A673 (cell line): ENCODE measurements around the gene SUV39H1.

Experiments
- CTCF ChIP-seq: fragments of 300-800, 200-600 bp; sonication (generic); conservative IDR thresholded peaks from 2 replicates; pipeline ENCODE4 v1.5.1; 2017; ENCODE audit warnings: low read depth, mild to moderate bottlenecking, antibody characterized with exemption, low read length, moderate library complexity, mixed read lengths
- EZH2 ChIP-seq: fragments of 200-600 bp; sonication (generic); IDR thresholded peaks from 2 replicates; pipeline ENCODE4 v1.6.1; 2017; ENCODE audit warnings: borderline replicate concordance, low read depth, mild to moderate bottlenecking, mixed read lengths, antibody characterized with exemption, low read length; ENCODE audit not compliant: poor library complexity, severe bottlenecking

DNA sequence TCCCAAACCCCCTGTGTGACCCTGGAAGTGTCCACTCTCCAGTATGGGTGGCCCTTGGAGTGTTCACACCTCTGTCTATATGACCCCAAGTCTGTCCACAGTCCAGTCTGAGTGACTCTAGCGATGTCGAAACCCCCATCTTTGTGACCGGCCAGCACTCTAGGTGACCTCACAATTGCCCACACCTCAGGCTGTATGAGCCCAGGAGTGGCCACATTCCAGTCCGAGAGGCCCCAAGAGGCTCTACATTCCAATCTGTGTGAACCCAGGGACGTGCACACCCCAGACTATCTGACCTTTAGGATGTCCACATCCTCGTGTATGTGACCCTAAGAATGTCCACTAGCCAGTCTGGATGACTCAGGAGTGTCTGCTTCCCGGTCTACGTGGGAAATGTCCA lies 57.7 kb downstream of the SUV39H1 start:
- TF ChIP-seq CTCF = no peak
- no peak for TF ChIP-seq EZH2
